HG02678 (cell line): ENCODE measurements around the gene KAT7.

ENCODE experiments used
- ATAC-seq: cut with Tn5 transposase; IDR thresholded peaks from one replicate; pipeline ENCODE4 v1.9.1; 2021; ENCODE audit warnings: mild to moderate bottlenecking, moderate library complexity; ENCODE audit not compliant: unreplicated experiment

KAT7 gene

GRCh38 chr17:49760296-49760695, 28.2 kb upstream of the KAT7 start:
- ATAC-seq, result no peak

- no peak for ATAC-seq
Observed at GRCh38 chr17:49760932-49761558, 27.4 kb upstream of the KAT7 start.

- ATAC-seq, result no peak
Observed at GRCh38 chr17:49762151-49762941, 26.1 kb upstream of the KAT7 start.

GRCh38 chr17:49763735-49764558, 24.5 kb upstream of the KAT7 start, which contains the start of gene FAM117A:
Gene FAM117A (minus strand): TSS chr17:49764131. CDS start chr17:49764087, 44 bp downstream.
- peak; percentile 90 for ATAC-seq

GRCh38 chr17:49764559-49765180, 23.8 kb upstream of the KAT7 start:
- no peak for ATAC-seq

- no peak for ATAC-seq
Observed at GRCh38 chr17:49766918-49767530, 21.5 kb upstream of the KAT7 start.

GRCh38 chr17:49775546-49776260, 12.8 kb upstream of the KAT7 start:
- no peak for ATAC-seq

- ATAC-seq, result no peak
Observed at GRCh38 chr17:49776551-49777300, 11.8 kb upstream of the KAT7 start.

- ATAC-seq, result no peak
Observed at GRCh38 chr17:49777563-49777962, 10.9 kb upstream of the KAT7 start.

GRCh38 chr17:49779156-49779738, 9.2 kb upstream of the KAT7 start:
- no peak for ATAC-seq

- ATAC-seq, result no peak
Observed at GRCh38 chr17:49779739-49780231, 8.7 kb upstream of the KAT7 start.

GRCh38 chr17:49783071-49783715, 5.3 kb upstream of the KAT7 start:
- ATAC-seq, result no peak

- no peak for ATAC-seq
Observed at GRCh38 chr17:49783791-49784190, 4.7 kb upstream of the KAT7 start.

GRCh38 chr17:49784636-49785035, 3.8 kb upstream of the KAT7 start:
- no peak for ATAC-seq

- ATAC-seq, result no peak
Observed at GRCh38 chr17:49787884-49788477, 500 bp upstream of the KAT7 start.

- ATAC-seq, result no peak
Observed at GRCh38 chr17:49789243-49789578, 730 bp downstream of the KAT7 start.

GRCh38 chr17:49793309-49793708, 4.8 kb downstream of the KAT7 start:
- ATAC-seq, result no peak

GRCh38 chr17:49795372-49795771, 6.9 kb downstream of the KAT7 start:
- no peak for ATAC-seq
